CD14-positive monocyte (primary cell): ENCODE data around the gene TRIM59. TPM values are rescaled to one million over a fixed set of nuclear protein-coding genes. Genes with fewer than 3 reads are reported as not detected.

Experiments
- DNase-seq, 3 donors: peaks; one replicate each; pipeline ENCODE4 v3.0.0-alpha.2; 2011 to 2022
- H2AFZ ChIP-seq: 2 replicates; pipeline ENCODE4 v1.6.0; 2012; ENCODE audit warnings: mild to moderate bottlenecking, low read depth, low read length, inconsistent platforms; ENCODE audit not compliant: insufficient read depth, poor library complexity, severe bottlenecking
- H3K27ac ChIP-seq, 2 donors: 1 replicate in 1 of 2; 2 replicates in 1 of 2; pipeline ENCODE4 v1.5.1; 2012 to 2013; ENCODE audit warnings: low read length in 2 of 2, control low read depth in 1 of 2, inconsistent platforms in 1 of 2, low read depth in 1 of 2, mild to moderate bottlenecking in 1 of 2
- H3K27me3 ChIP-seq, 2 donors: one replicate each; pipeline versions ENCODE4 v1.6.0 to v1.6.1; 2011 to 2013; ENCODE audit warnings: low read length in 2 of 2; ENCODE audit not compliant: control insufficient read depth in 2 of 2, insufficient read depth in 2 of 2
- H3K36me3 ChIP-seq, 2 donors: replicated peaks in 1 of 2; 1 replicate in 1 of 2; 2 replicates in 1 of 2; pipeline versions ENCODE4 v1.5.1 to v1.6.1; 2012 to 2013; ENCODE audit warnings: low read length in 2 of 2, control low read depth in 1 of 2, inconsistent platforms in 1 of 2, mild to moderate bottlenecking in 1 of 2; ENCODE audit not compliant: insufficient read depth in 2 of 2, control insufficient read depth in 1 of 2
- H3K4me1 ChIP-seq, 2 donors: 1 replicate in 1 of 2; 2 replicates in 1 of 2; pipeline versions ENCODE4 v1.5.1 to v1.6.1; 2012 to 2013; ENCODE audit warnings: low read length in 2 of 2, control low read depth in 1 of 2, inconsistent platforms in 1 of 2, mild to moderate bottlenecking in 1 of 2, moderate library complexity in 1 of 2; ENCODE audit not compliant: insufficient read depth in 2 of 2, control insufficient read depth in 1 of 2
- H3K4me2 ChIP-seq: replicated peaks from 2 replicates; pipeline ENCODE3; 2012; ENCODE audit warnings: low read length, moderate library complexity, mild to moderate bottlenecking; ENCODE audit not compliant: poor library complexity, severe bottlenecking; ENCODE audit errors: extremely low read depth
- H3K4me3 ChIP-seq, 3 experiments: fragments of 200-600 bp in 1 of 3; sonication (generic) in 1 of 3; replicated peaks in 1 of 3; 1 replicate in 2 of 3; 2 replicates in 1 of 3; pipeline ENCODE4 v1.5.1; 2011 to 2013; ENCODE audit warnings: low read length in 3 of 3, mild to moderate bottlenecking in 3 of 3, control low read depth in 2 of 3, low read depth in 2 of 3, inconsistent platforms in 1 of 3, moderate library complexity in 1 of 3
- H3K79me2 ChIP-seq: 2 replicates; pipeline ENCODE4 v1.6.0; 2012; ENCODE audit warnings: mild to moderate bottlenecking, control low read depth, inconsistent platforms, low read length, moderate library complexity; ENCODE audit not compliant: insufficient read depth
- H3K9ac ChIP-seq: 2 replicates; pipeline ENCODE4 v1.6.0; 2017; ENCODE audit warnings: low read length, mild to moderate bottlenecking; ENCODE audit not compliant: insufficient read depth, poor library complexity, severe bottlenecking
- H3K9me3 ChIP-seq, 2 donors: replicated peaks in 1 of 2; 1 replicate in 1 of 2; 2 replicates in 1 of 2; pipeline versions ENCODE4 v1.5.1 to v1.6.1; 2012 to 2013; ENCODE audit warnings: low read length in 2 of 2, control low read depth in 1 of 2; ENCODE audit not compliant: control insufficient read depth in 1 of 2, insufficient read depth in 1 of 2
- H4K20me1 ChIP-seq: 2 replicates; pipeline ENCODE4 v1.6.0; 2012; ENCODE audit warnings: mild to moderate bottlenecking, low read length, control low read depth, moderate library complexity; ENCODE audit not compliant: insufficient read depth
- H3K27ac Mint-ChIP-seq, 7 donors: one replicate each; pipeline ENCODE4 v1.8.0; 2020; ENCODE audit warnings: mild to moderate bottlenecking in 7 of 7, mixed read lengths in 7 of 7, moderate library complexity in 6 of 7, inconsistent platforms in 2 of 7
- H3K27me3 Mint-ChIP-seq, 3 donors: one replicate each; pipeline ENCODE4 v1.8.0; 2021 to 2022; ENCODE audit warnings: low read depth in 3 of 3, mild to moderate bottlenecking in 3 of 3, mixed read lengths in 3 of 3, moderate library complexity in 3 of 3, inconsistent platforms in 1 of 3
- H3K36me3 Mint-ChIP-seq, 2 donors: one replicate each; pipeline ENCODE4 v1.8.0; 2020; ENCODE audit warnings: mixed read lengths in 2 of 2, inconsistent platforms in 1 of 2, mild to moderate bottlenecking in 1 of 2
- H3K4me1 Mint-ChIP-seq: one replicate; pipeline ENCODE4 v1.8.0; 2020; ENCODE audit warnings: mild to moderate bottlenecking, mixed read lengths
- H3K4me3 Mint-ChIP-seq, 2 donors: one replicate each; pipeline ENCODE4 v1.8.0; 2020; ENCODE audit warnings: mild to moderate bottlenecking in 2 of 2, mixed read lengths in 2 of 2, moderate library complexity in 1 of 2
- H3K9me3 Mint-ChIP-seq, 7 donors: one replicate each; pipeline ENCODE4 v1.8.0; 2020 to 2022; ENCODE audit warnings: mixed read lengths in 7 of 7, mild to moderate bottlenecking in 6 of 7, moderate library complexity in 6 of 7, inconsistent platforms in 2 of 7
- CTCF ChIP-seq: fragments of 200-600 bp; IDR thresholded peaks from one replicate; pipeline ENCODE4 v1.8.0; 2022; ENCODE audit warnings: antibody characterized with exemption, mild to moderate bottlenecking
- WGBS: methylation state at CpG from one replicate; pipeline ENCODE4 v1.1.5; 2013; ENCODE audit warnings: missing lambda C conversion rate; ENCODE audit not compliant: insufficient coverage; 5-methylcytosine and 5-hydroxymethylcytosine counted together
- intact Hi-C, 2 donors: fragments of 100-400 bp; cut with micrococcal nuclease; formaldehyde crosslinking; loops; one replicate each; pipeline versions ENCODE4 v1.15.0 to v1.15.1; 2023
- polyA plus RNA-seq, 3 donors: library from polyadenylated mRNA; depleted of rRNA in 1 of 3; unstranded in 2 of 3; stranded (reverse) in 1 of 3; fragments of 300-500 nt in 2 of 3; fragments of >200 nt in 1 of 3; fragmentation: Illumina TruSeq in 2 of 3; gene quantifications; 1 replicate in 2 of 3; 2 replicates in 1 of 3; pipeline ENCODE4 v1.2.3, GENCODE V29; 2012 to 2021

TRIM59 gene
- polyA plus RNA-seq, 3 donors: 2.5 to 4.2 (median 4.2) TPM

- Histone ChIP-seq H3K4me2 (no peak overlapping the region), H3K9me3 (no peaks in the 10 kb centered on the region), H3K4me3 (no peak overlapping the region), H3K9ac (no peak overlapping the region), H3K4me1 (no peaks in the 10 kb centered on the region), H2AFZ (no peak overlapping the region), H3K36me3 (peaks cover 67 to 89% of the 10 kb centered on the region in 2 donors), H3K27me3 (no peaks in the 10 kb centered on the region), H3K79me2 (peaks cover 90% of the 10 kb centered on the region), H4K20me1 (no peaks in the 10 kb centered on the region), H3K27ac (no peak overlapping the region)
- Mint-ChIP-seq H3K27me3 (no peaks in the 10 kb centered on the region), H3K36me3 (peaks cover 50 to 68% of the 10 kb centered on the region in 2 donors), H3K27ac (peak overlapping the region in 1 of 7 donors; percentile 49), H3K9me3 (no peaks in the 10 kb centered on the region), H3K4me1 (no peaks in the 10 kb centered on the region), H3K4me3 (no peak overlapping the region)
- no peak for DNase-seq
- no peak for TF ChIP-seq CTCF
- intact Hi-C loops: no loop called here
- WGBS: 100% methylated on average over 2 of the region's 2 CpGs
Observed at GRCh38 chr3:160435095-160435494, 14.5 kb downstream of the TRIM59 start.

GRCh38 chr3:160434071-160434470, 15.5 kb downstream of the TRIM59 start:
- H3K4me2 ChIP-seq: no peak overlapping the region

More at GRCh38 chr3:160434071-160434470, 15.5 kb downstream of the TRIM59 start:
- Histone ChIP-seq H4K20me1 (no peaks in the 10 kb centered on the region), H3K9me3 (no peaks in the 10 kb centered on the region), H3K9ac (no peak overlapping the region), H3K79me2 (peaks cover 86% of the 10 kb centered on the region), H3K4me1 (no peaks in the 10 kb centered on the region), H2AFZ (no peak overlapping the region), H3K27ac (peak overlapping the region in 1 of 2 donors; percentile 11), H3K4me3 (no peak overlapping the region), H3K36me3 (peaks cover 72 to 99% of the 10 kb centered on the region in 2 donors), H3K27me3 (no peaks in the 10 kb centered on the region)
- H3K27ac Mint-ChIP-seq: no peak overlapping the region
- no peak for TF ChIP-seq CTCF
- H3K27me3 Mint-ChIP-seq: no peaks in the 10 kb centered on the region
- no peak overlapping the region for H3K4me3 Mint-ChIP-seq
- H3K36me3 Mint-ChIP-seq: peaks cover 52 to 72% of the 10 kb centered on the region in 2 donors
- DNase-seq: no peak
- no peaks in the 10 kb centered on the region for H3K9me3 Mint-ChIP-seq
- WGBS: no CpG with 5 or more reads among the region's 2 CpGs
- H3K4me1 Mint-ChIP-seq: no peaks in the 10 kb centered on the region
- intact Hi-C loops: no loop called here
